ENCODE data around the gene COL5A1.

The COL5A1 gene

DNA sequence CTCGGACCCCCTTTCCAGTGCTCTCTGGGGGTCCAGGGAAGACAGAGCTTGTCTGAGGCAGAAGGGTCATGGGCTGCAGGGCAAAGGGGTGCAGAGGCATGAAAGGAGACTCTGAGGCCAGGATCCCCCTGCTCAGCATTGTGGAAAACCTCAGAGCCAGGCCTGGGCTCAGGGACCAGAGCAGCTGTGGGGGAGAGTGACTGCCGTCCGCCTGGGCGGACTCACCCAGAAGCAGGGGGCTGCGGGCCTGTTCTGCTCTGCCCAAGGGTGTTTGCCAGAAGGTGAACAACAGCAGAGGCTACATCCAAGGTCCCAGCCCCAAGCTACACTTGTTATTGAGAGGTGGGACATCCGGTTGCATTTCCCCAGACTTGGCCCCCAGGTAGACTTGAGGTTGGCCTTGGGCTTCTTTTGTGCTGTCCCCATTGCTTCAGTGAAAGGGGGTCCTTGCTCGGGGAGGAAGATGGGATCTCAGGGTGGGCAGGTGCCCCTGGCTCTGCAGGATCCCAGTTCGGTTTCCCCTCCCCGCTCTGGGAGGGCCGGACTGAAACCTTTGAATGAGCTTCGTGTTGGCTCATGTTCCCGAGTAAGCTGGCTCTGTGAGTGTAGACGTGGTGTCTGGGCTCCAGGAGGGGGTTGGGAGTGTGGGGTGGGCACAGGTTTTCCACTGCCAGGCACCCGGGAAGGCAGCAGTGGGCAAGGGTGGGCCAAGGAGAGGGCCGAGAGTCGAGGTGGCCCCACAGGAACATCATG, 92.1 kb downstream of the COL5A1 start:
- H3K9ac ChIP-seq (ENCODE audit: low read length): no peak overlapping the region
- no peaks in the 10 kb centered on the region for H3K27me3 ChIP-seq (ENCODE audit: control insufficient read depth, insufficient read depth, low read length)
- peaks cover 60% of the 10 kb centered on the region for H3K4me1 ChIP-seq (ENCODE audit: control insufficient read depth, insufficient read depth, low read length)
- H3K36me3 ChIP-seq (ENCODE audit: control insufficient read depth, insufficient read depth, low read length): no peaks in the 10 kb centered on the region
- no peak overlapping the region for H3K4me3 ChIP-seq (ENCODE audit: low read length)
- H3K27ac ChIP-seq (ENCODE audit: low read depth, low read length): peak overlapping the region; percentile 91

DNA sequence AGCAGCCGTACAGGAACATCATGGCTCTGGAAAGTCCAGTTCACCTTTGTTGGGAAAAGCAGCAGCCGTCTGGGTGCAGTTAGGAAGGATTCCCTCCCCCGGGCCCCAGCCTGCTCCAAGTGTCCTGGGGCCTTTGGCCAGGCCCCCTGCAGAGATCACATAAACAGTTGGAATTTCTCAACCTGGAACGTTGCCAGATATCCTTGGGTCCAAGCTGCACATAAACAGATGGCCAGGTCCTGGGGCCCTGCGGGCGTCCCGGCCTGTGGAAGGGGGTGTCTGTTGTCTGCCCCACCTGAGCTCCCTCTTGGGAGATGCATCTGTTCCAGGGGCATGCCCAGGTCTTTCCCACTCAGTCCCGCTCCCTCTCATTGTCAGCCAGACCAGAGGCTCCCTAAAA, 92.7 kb downstream of the COL5A1 start:
- Histone ChIP-seq H3K4me3 (ENCODE audit: low read length) (no peak overlapping the region), H3K9ac (ENCODE audit: low read length) (no peak overlapping the region), H3K4me1 (ENCODE audit: control insufficient read depth, insufficient read depth, low read length) (peaks cover 64% of the 10 kb centered on the region), H3K27ac (ENCODE audit: low read depth, low read length) (peak overlapping the region; percentile 91), H3K36me3 (ENCODE audit: control insufficient read depth, insufficient read depth, low read length) (no peaks in the 10 kb centered on the region), H3K27me3 (ENCODE audit: control insufficient read depth, insufficient read depth, low read length) (no peaks in the 10 kb centered on the region)

DNA sequence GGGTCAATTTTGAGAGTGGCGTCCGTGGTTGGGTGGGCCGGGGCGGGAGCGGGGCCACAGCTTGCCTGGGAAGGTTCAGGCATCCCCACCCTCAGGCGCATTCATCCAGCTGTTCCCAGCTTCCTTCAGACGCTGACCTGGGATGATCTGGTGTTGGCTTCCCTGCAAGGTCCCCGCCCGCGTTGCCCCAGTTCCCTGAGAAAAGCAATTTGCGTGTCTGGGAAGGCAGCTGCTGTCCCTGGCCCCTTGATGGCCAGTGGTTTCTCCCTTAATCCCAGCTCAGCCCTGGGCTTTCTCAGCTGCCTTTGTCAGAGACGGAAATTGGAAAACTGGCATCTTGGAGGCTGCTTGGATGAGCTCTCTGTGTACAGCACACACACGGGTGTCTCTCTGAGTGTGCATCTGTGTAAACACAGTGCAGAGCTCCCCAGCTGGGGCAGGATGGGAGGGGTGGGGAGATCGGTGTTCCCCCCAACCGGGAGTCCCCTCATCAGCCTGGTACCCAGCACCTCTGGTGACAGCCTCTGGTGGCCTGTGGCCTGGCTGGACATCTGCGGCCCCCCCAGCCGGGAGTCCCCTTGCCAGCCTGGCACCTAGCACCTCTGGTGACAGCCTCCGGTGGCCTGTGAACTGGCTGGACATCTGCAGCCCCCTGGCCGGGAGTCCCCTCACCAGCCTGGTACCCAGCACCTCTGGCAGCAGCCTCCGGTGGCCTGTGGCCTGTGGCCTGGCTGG, 94.0 kb downstream of the COL5A1 start:
- no peak overlapping the region for H3K9ac ChIP-seq (ENCODE audit: low read length)
- H3K4me3 ChIP-seq (ENCODE audit: low read length): no peak overlapping the region
- peaks cover 56% of the 10 kb centered on the region for H3K4me1 ChIP-seq (ENCODE audit: control insufficient read depth, insufficient read depth, low read length)
- peak overlapping the region; percentile 91 for H3K27ac ChIP-seq (ENCODE audit: low read depth, low read length)
- no peaks in the 10 kb centered on the region for H3K36me3 ChIP-seq (ENCODE audit: control insufficient read depth, insufficient read depth, low read length)
- no peaks in the 10 kb centered on the region for H3K27me3 ChIP-seq (ENCODE audit: control insufficient read depth, insufficient read depth, low read length)

DNA sequence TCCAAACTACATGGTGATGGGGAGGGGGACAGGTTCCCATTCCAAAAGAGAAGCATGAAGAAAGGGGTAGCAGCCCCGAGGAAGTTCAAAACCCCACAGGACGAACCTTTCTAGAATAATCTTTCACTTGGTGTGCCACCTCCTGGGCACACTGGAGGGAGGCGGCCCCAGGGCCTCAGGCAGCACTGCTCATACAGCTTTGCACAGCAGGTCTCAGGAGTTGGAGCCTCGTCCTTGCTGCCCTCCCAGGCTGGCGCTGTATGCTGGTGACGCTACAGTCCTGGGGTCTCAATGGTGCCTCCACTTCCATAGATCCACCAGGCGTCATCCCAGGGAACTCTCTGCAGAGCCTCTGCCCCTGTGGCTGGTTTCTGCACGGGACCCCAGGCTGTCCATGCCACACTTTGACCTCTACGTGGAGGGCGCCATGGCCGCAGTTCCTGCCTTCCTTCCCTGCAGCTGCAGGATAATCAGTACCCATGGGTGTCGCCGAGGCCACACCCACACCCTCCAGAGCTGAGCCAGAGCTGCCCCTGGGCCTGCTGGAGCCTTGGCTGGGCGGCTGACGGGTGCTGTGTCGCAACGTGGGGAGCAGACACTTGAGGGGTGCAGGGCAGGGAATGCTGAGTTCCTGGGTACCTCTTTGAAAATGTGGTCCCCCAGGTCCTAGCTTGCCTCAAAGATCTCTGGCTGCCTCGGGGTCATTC, 95.3 kb downstream of the COL5A1 start:
- peaks cover 45% of the 10 kb centered on the region for H3K4me1 ChIP-seq (ENCODE audit: control insufficient read depth, insufficient read depth, low read length)

DNA sequence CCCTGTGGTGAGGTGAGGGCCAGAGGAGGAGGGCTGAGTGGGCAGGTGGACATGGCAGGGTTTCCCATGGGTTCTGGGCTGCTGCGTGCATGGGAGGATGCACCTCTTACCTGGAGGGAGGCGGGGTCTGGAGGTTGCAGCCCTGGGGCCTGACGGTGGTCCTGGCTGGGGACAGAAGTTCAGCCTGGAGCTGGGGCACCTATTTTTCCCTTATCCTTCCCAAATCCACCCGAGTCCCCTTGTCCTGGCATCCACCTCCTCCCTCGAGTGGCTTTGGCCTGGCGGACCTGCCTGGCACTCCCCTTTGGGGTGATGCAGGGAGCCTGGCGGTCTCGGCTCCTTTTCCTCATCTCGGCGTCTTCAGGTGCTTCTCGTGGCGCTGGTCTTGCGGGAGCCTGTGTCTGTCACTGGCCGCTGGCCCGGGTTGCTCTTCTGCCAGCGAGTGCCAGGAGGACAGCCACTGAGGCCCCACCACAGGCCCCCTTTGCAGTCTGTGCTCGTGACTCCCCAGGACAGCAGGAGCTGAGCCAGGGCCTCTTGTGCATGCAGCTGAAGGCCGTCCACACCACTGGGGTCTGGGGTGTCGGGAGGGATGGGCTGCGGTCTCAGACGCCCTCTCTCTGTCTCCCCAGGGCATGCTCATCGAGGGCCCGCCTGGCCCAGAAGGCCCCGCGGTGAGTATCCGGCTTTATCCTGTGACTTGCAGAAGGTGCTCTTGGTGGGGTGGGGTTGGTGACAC, 96.4 kb downstream of the COL5A1 start:
- H3K27ac ChIP-seq (ENCODE audit: low read depth, low read length): no peak overlapping the region
- peaks cover 35% of the 10 kb centered on the region for H3K4me1 ChIP-seq (ENCODE audit: control insufficient read depth, insufficient read depth, low read length)
- H3K36me3 ChIP-seq (ENCODE audit: control insufficient read depth, insufficient read depth, low read length): no peaks in the 10 kb centered on the region

More for the DNA sequence above, 95.3 kb downstream of the COL5A1 start:
- no peak overlapping the region for H3K4me3 ChIP-seq (ENCODE audit: low read length)
- no peak overlapping the region for H3K9ac ChIP-seq (ENCODE audit: low read length)
- no peaks in the 10 kb centered on the region for H3K36me3 ChIP-seq (ENCODE audit: control insufficient read depth, insufficient read depth, low read length)
- no peaks in the 10 kb centered on the region for H3K27me3 ChIP-seq (ENCODE audit: control insufficient read depth, insufficient read depth, low read length)
- H3K27ac ChIP-seq (ENCODE audit: low read depth, low read length): no peak overlapping the region

DNA sequence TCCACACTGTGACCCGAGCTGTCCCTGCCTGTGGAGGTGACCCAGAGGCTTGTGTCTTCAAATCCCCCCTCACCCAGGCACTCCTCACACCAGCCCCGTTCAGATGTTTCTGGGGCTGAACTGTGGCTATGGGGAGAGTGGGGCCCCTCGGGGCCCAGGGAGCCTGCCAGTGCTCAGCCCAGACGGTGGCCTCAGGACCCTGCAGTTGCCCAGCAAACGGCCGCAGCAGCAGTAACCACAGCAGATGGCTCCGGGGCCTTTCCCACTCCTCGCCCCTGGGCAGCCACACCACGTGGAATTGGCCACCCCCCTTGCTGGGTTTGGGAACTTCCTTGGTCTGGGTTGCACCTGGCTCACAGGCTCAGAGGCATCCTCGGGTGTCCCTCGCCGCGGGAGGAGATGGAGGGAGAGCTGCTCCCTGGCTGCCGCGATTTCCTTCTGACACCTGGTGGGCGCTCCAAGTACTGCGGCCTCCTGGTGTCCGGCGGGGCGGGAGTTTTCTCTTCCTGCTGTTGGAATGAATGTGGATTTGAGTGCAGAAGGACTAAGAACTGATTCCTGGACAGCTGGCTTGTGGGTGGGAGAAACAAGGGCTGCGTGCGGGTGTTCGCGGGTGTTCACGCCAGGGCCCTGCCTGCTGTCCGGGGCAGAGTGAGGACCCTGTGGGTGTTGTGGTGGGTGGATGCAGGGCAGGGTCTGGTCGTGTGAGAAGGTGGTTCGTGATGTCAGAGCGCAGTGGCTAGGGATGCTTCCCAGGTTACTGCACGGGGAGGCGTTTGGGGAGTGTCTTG, 97.5 kb downstream of the COL5A1 start:
- no peaks in the 10 kb centered on the region for H3K36me3 ChIP-seq (ENCODE audit: control insufficient read depth, insufficient read depth, low read length)
- no peak overlapping the region for H3K4me3 ChIP-seq (ENCODE audit: low read length)
- H3K27ac ChIP-seq (ENCODE audit: low read depth, low read length): no peak overlapping the region
- no peaks in the 10 kb centered on the region for H3K27me3 ChIP-seq (ENCODE audit: control insufficient read depth, insufficient read depth, low read length)
- H3K4me1 ChIP-seq (ENCODE audit: control insufficient read depth, insufficient read depth, low read length): peaks cover 25% of the 10 kb centered on the region
- no peak overlapping the region for H3K9ac ChIP-seq (ENCODE audit: low read length)

More for the DNA sequence above, 96.4 kb downstream of the COL5A1 start:
- H3K4me3 ChIP-seq (ENCODE audit: low read length): no peak overlapping the region
- H3K9ac ChIP-seq (ENCODE audit: low read length): no peak overlapping the region
- H3K27me3 ChIP-seq (ENCODE audit: control insufficient read depth, insufficient read depth, low read length): no peaks in the 10 kb centered on the region

DNA sequence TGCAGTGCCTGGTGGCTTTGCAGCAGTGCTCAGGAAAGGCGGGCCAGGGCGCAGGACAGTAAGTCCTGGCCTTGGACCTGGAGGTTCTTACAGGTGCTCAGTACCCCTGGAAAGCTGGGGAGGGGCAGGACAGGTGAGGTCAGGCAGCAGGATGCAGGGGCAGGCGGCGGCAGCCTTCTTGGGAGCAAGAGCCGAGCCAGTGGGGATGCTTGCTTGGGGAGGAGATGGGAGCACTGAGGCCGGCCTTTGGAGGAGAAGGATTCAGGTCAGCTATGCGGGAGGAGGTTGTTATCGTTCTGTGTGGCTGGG, 98.0 kb downstream of the COL5A1 start:
- H3K9ac ChIP-seq (ENCODE audit: low read length): no peak overlapping the region
- H3K4me3 ChIP-seq (ENCODE audit: low read length): no peak overlapping the region
- H3K4me1 ChIP-seq (ENCODE audit: control insufficient read depth, insufficient read depth, low read length): peaks cover 19% of the 10 kb centered on the region
- no peaks in the 10 kb centered on the region for H3K27me3 ChIP-seq (ENCODE audit: control insufficient read depth, insufficient read depth, low read length)
- H3K36me3 ChIP-seq (ENCODE audit: control insufficient read depth, insufficient read depth, low read length): peaks cover 3% of the 10 kb centered on the region
- no peak overlapping the region for H3K27ac ChIP-seq (ENCODE audit: low read depth, low read length)

DNA sequence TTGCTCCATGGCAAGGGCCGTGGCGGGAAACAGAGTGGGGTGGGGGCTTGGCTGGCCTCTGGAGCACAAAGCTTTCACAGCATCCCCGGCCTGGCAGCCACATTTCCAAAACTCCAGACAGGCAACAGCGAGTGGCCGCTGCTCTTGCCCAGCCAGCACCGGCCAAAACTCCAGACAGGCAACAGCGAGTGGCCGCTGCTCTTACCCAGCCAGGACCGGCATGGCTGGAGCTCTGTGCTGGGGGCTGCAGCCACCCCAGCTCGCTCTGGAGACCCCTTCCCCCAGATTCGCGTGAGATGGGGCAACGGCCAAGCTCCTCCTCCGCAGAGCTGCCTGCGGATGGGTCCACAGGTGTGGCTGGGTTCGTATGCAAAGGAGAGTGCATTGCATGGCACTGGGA, 98.5 kb downstream of the COL5A1 start:
- H3K36me3 ChIP-seq (ENCODE audit: control insufficient read depth, insufficient read depth, low read length): peaks cover 3% of the 10 kb centered on the region
- H3K4me3 ChIP-seq (ENCODE audit: low read length): no peak overlapping the region
- no peak overlapping the region for H3K27ac ChIP-seq (ENCODE audit: low read depth, low read length)
- H3K9ac ChIP-seq (ENCODE audit: low read length): no peak overlapping the region
- H3K27me3 ChIP-seq (ENCODE audit: control insufficient read depth, insufficient read depth, low read length): no peaks in the 10 kb centered on the region
- peaks cover 16% of the 10 kb centered on the region for H3K4me1 ChIP-seq (ENCODE audit: control insufficient read depth, insufficient read depth, low read length)

DNA sequence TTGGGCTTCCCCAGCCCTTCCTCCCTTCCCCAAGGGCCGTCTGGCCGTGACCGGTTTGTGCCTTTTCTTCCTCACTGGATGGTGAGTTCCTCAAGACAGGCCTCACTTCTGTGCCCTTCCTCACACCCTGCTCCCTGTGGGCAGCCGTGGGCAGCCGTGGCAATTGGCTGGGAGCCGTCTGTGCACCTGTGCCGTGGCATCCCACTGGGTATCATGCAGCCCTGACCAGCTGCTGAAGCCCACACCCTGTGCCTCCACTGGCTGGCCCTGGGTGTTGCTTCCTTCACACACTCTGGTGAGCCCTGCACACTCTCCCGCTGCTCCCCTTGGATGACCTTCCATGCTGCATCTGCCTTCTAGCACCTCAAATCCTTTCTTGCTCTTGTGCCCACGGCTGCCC, 100.2 kb downstream of the COL5A1 start:
- Histone ChIP-seq H3K9ac (ENCODE audit: low read length) (no peak overlapping the region), H3K27me3 (ENCODE audit: control insufficient read depth, insufficient read depth, low read length) (no peaks in the 10 kb centered on the region), H3K4me1 (ENCODE audit: control insufficient read depth, insufficient read depth, low read length) (peaks cover 4% of the 10 kb centered on the region), H3K4me3 (ENCODE audit: low read length) (no peak overlapping the region), H3K36me3 (ENCODE audit: control insufficient read depth, insufficient read depth, low read length) (peaks cover 9% of the 10 kb centered on the region), H3K27ac (ENCODE audit: low read depth, low read length) (no peak overlapping the region)

DNA sequence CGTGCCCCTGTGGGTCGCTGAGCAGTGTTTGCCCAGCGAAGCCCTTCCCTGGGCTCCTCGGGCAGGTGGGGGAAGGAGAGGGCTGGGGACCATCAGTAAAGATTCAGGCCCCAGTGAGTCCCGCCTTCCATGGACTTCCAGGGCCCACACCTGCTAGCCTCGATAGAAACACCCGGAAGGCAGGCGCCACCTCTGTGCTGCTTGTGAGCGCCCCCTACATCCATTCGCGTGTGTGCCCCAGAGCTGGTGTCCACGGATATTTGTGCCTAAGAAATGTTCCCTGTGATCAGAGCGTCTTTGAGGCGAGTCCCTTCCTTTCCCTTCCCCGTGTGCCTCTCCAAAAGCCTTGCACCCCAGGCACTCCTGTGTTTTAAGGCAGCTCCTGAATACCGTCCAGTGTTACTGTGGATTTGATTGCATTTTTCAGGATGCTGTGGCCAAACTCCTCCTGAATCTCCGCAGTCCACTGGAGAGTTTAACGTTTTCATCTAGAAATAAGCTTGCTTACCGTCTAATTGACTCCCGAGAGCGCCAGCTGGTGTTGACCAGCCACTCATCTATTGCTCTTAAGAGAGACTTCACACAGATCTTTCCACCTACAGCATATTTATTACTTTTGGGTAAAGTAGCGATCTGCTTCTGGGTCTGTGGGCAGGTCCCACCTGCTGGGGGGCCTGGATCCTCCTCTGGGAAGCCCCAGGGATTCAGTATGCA, 101.4 kb downstream of the COL5A1 start:
- H3K27me3 ChIP-seq (ENCODE audit: control insufficient read depth, insufficient read depth, low read length): no peaks in the 10 kb centered on the region
- no peak overlapping the region for H3K4me3 ChIP-seq (ENCODE audit: low read length)
- H3K9ac ChIP-seq (ENCODE audit: low read length): no peak overlapping the region
- peaks cover 20% of the 10 kb centered on the region for H3K36me3 ChIP-seq (ENCODE audit: control insufficient read depth, insufficient read depth, low read length)
- H3K27ac ChIP-seq (ENCODE audit: low read depth, low read length): no peak overlapping the region
- H3K4me1 ChIP-seq (ENCODE audit: control insufficient read depth, insufficient read depth, low read length): peaks cover 4% of the 10 kb centered on the region

DNA sequence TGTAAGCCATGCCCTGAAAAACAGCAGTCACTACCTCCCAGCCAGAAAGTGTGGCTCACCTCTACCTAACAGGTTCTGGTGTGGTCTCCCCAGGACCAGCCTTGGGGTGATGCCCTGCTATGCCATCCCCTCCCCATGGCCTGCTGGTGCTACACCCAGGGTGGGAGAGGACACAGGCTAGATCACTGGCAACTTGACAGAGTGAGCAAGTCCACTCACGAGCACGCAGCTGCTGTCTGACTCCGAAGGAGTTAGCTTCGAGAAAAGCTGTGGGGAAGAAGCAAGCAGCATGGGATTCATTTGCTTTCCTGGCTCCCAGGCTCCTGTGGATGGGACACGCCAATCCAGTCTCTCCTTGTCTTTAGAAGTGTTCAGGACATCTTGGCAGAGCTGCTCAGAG, 102.2 kb downstream of the COL5A1 start:
- H3K27ac ChIP-seq (ENCODE audit: low read depth, low read length): no peak overlapping the region
- H3K4me3 ChIP-seq (ENCODE audit: low read length): no peak overlapping the region
- H3K36me3 ChIP-seq (ENCODE audit: control insufficient read depth, insufficient read depth, low read length): peaks cover 23% of the 10 kb centered on the region
- no peaks in the 10 kb centered on the region for H3K27me3 ChIP-seq (ENCODE audit: control insufficient read depth, insufficient read depth, low read length)
- no peak overlapping the region for H3K9ac ChIP-seq (ENCODE audit: low read length)
- peaks cover 2% of the 10 kb centered on the region for H3K4me1 ChIP-seq (ENCODE audit: control insufficient read depth, insufficient read depth, low read length)

All from rectal smooth muscle tissue (tissue), 1 donor.